Smooth muscle cell (in vitro differentiated cells): ENCODE results near the gene GBF1. TPM values are rescaled to one million over a fixed set of nuclear protein-coding genes. Genes with fewer than 3 reads are reported as not detected.

Experiments used
- DNase-seq: peaks from one replicate; lab custom pipeline; 2025; ENCODE audit not compliant: unreplicated experiment; lab: John Stamatoyannopoulos, UW
- H2AFZ ChIP-seq: fragments of 200-600 bp; sonication (generic); 2 replicates; pipeline ENCODE4 v1.6.0; 2016; ENCODE audit warnings: antibody characterized with exemption, low read depth, mild to moderate bottlenecking
- H3F3A ChIP-seq: fragments of 200-600 bp; sonication (generic); 2 replicates; pipeline ENCODE4 v1.6.0; 2017; ENCODE audit warnings: antibody characterized with exemption, low read depth
- H3K27ac ChIP-seq: fragments of 200-600 bp; sonication (generic); 2 replicates; pipeline ENCODE4 v1.5.1; 2016; ENCODE audit warnings: low read depth, mild to moderate bottlenecking
- H3K27me3 ChIP-seq: fragments of 200-600 bp; sonication (generic); 2 replicates; pipeline ENCODE4 v1.6.1; 2016; ENCODE audit warnings: low read depth, mild to moderate bottlenecking
- H3K36me3 ChIP-seq: fragments of 200-600 bp; sonication (generic); 2 replicates; pipeline ENCODE4 v1.5.1; 2016; ENCODE audit warnings: low read depth
- H3K4me1 ChIP-seq: fragments of 200-600 bp; sonication (generic); 2 replicates; pipeline ENCODE4 v1.5.1; 2016; ENCODE audit warnings: low read depth
- H3K4me2 ChIP-seq: fragments of 200-600 bp; sonication (generic); 2 replicates; pipeline ENCODE4 v1.6.0; 2016; ENCODE audit warnings: mild to moderate bottlenecking
- H3K4me3 ChIP-seq: fragments of 200-600 bp; sonication (generic); 2 replicates; pipeline ENCODE4 v1.5.1; 2016; ENCODE audit warnings: mild to moderate bottlenecking
- H3K79me2 ChIP-seq: fragments of 200-600 bp; sonication (generic); 2 replicates; pipeline ENCODE4 v1.6.0; 2016; ENCODE audit warnings: low read depth, mild to moderate bottlenecking
- H3K9ac ChIP-seq: fragments of 200-600 bp; sonication (generic); 2 replicates; pipeline ENCODE4 v1.6.0; 2016; ENCODE audit warnings: low read depth
- H3K9me3 ChIP-seq: fragments of 200-600 bp; sonication (generic); replicated peaks from 2 replicates; pipeline ENCODE4 v1.5.1; 2016; ENCODE audit warnings: low read depth
- H4K20me1 ChIP-seq: fragments of 200-600 bp; sonication (generic); 2 replicates; pipeline ENCODE4 v1.6.0; 2016; ENCODE audit warnings: low read depth
- CTCF ChIP-seq: fragments of 200-600 bp; sonication (generic); IDR thresholded peaks from 2 replicates; pipeline ENCODE4 v1.5.1; 2017; ENCODE audit warnings: borderline replicate concordance, mild to moderate bottlenecking, antibody characterized with exemption; ENCODE audit not compliant: insufficient read depth, poor library complexity, severe bottlenecking
- WGBS: methylation state at CpG from one replicate; pipeline ENCODE4 v1.1.7; 2016; ENCODE audit warnings: low lambda C conversion rate; 5-methylcytosine and 5-hydroxymethylcytosine counted together
- polyA plus RNA-seq: library from polyadenylated mRNA; unstranded; fragments of >200 nt; fragmentation: Nextera tagmentation; extraction: Ambion mirVana; gene quantifications from 2 replicates; pipeline ENCODE4 v1.2.1, GENCODE V29; 2016
- total RNA-seq: library from RNA; depleted of rRNA; stranded (reverse); fragments of >200 nt; gene quantifications from 2 replicates; pipeline ENCODE4 v1.2.3, GENCODE V29; 2014

The GBF1 gene, protein sequence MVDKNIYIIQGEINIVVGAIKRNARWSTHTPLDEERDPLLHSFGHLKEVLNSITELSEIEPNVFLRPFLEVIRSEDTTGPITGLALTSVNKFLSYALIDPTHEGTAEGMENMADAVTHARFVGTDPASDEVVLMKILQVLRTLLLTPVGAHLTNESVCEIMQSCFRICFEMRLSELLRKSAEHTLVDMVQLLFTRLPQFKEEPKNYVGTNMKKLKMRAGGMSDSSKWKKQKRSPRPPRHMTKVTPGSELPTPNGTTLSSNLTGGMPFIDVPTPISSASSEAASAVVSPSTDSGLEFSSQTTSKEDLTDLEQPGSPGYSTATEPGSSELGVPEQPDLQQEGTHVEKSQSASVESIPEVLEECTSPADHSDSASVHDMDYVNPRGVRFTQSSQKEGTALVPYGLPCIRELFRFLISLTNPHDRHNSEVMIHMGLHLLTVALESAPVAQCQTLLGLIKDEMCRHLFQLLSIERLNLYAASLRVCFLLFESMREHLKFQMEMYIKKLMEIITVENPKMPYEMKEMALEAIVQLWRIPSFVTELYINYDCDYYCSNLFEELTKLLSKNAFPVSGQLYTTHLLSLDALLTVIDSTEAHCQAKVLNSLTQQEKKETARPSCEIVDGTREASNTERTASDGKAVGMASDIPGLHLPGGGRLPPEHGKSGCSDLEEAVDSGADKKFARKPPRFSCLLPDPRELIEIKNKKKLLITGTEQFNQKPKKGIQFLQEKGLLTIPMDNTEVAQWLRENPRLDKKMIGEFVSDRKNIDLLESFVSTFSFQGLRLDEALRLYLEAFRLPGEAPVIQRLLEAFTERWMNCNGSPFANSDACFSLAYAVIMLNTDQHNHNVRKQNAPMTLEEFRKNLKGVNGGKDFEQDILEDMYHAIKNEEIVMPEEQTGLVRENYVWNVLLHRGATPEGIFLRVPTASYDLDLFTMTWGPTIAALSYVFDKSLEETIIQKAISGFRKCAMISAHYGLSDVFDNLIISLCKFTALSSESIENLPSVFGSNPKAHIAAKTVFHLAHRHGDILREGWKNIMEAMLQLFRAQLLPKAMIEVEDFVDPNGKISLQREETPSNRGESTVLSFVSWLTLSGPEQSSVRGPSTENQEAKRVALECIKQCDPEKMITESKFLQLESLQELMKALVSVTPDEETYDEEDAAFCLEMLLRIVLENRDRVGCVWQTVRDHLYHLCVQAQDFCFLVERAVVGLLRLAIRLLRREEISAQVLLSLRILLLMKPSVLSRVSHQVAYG (N-terminal part only)
- total RNA-seq (53.5 and 56.4 TPM in 2 replicates), polyA plus RNA-seq (44.4 and 52.8 TPM in 2 replicates)

DNA sequence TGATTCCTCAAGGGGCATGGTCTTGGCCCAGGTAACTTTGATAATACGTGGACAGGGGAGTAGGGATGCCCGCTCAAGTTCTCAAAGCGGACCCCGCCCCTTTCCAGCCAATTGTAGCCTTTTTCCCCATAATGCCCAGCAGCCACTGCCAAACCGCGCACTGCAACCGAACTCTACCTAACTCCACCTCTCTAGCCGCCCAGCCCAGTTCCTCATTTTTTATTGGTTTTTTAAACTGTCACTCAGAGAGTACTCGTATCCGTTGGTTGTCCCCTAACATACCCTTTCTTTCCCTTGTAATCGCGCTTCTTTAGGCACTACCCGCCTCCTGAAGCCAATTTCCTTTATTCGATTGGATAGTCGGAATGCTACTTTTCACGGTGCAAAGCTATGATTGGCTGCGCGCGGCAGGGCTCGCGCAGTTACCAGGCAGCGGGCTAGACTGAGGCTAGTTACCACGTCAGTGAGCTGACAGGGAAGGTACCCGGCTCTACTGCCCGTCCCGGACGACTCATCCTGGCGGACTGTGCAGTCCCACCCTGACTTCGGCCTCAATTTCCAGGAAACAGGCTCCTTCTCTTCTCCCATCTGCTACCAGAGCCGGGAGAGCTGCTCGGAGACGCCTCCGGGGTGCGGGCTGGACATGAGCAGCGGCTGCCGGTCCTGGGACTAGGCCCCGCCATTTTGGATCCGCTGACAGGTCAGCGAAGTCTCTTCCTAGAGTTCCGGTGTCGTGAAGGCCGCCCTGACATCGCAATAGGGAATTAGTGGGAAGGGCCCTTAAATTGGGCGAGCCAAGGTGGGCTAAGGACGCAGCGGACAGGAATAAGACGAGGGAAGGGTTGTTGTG, at the start of gene GBF1:
TSS of gene GBF1 (plus strand) at position 451 of the 850 bp plus-strand sequence. CDS start 13,407 bp downstream, outside the sequence.
- under 1% methylated on average over 47 of the region's 47 CpGs for WGBS

GRCh38 chr10:102196893-102197292, 48.4 kb upstream of the GBF1 start:
- H3K27ac ChIP-seq: no peak overlapping the region
- H3K36me3 ChIP-seq: no peaks in the 10 kb centered on the region
- no peak overlapping the region for H2AFZ ChIP-seq
- H3K4me1 ChIP-seq: no peaks in the 10 kb centered on the region
- no peak overlapping the region for H3K4me2 ChIP-seq
- no peaks in the 10 kb centered on the region for H3K79me2 ChIP-seq
- H3K27me3 ChIP-seq: no peaks in the 10 kb centered on the region
- H4K20me1 ChIP-seq: no peaks in the 10 kb centered on the region
- no peak overlapping the region for H3K9ac ChIP-seq
- WGBS: 79% methylated on average over 2 of the region's 2 CpGs
- no peaks in the 10 kb centered on the region for H3K9me3 ChIP-seq
- H3F3A ChIP-seq: no peaks in the 10 kb centered on the region
- TF ChIP-seq CTCF: no peak
- no peak overlapping the region for H3K4me3 ChIP-seq
- no peak for DNase-seq

More for the DNA sequence above, at the start of gene GBF1:
- peak within 1 kb of the TSS; percentile 88 for H3K27ac ChIP-seq
- H3K79me2 ChIP-seq: peaks cover 48% of the 10 kb centered on the region
- H3F3A ChIP-seq: no peaks in the 10 kb centered on the region
- peak within 1 kb of the TSS; percentile 80 for H3K4me3 ChIP-seq
- peak within 1 kb of the TSS; percentile 89 for H3K9ac ChIP-seq
- DNase-seq: peak; percentile 77
- peaks cover 44% of the 10 kb centered on the region for H4K20me1 ChIP-seq
- no peaks in the 10 kb centered on the region for H3K9me3 ChIP-seq
- peak within 1 kb of the TSS; percentile 91 for H3K4me2 ChIP-seq
- no peaks in the 10 kb centered on the region for H3K36me3 ChIP-seq
- no peak for TF ChIP-seq CTCF
- H3K27me3 ChIP-seq: peaks cover under 1% of the 10 kb centered on the region
- H3K4me1 ChIP-seq: peaks cover 20% of the 10 kb centered on the region
- peak within 1 kb of the TSS; percentile 86 for H2AFZ ChIP-seq

GRCh38 chr10:102198027-102198426, 47.3 kb upstream of the GBF1 start:
- Histone ChIP-seq H3K4me3 (no peak overlapping the region), H3K4me1 (no peaks in the 10 kb centered on the region), H3K36me3 (no peaks in the 10 kb centered on the region), H3K9ac (no peak overlapping the region), H3K79me2 (no peaks in the 10 kb centered on the region), H3K9me3 (no peaks in the 10 kb centered on the region), H3K4me2 (no peak overlapping the region), H3K27ac (no peak overlapping the region), H3K27me3 (no peaks in the 10 kb centered on the region), H2AFZ (no peak overlapping the region), H4K20me1 (no peaks in the 10 kb centered on the region), H3F3A (no peaks in the 10 kb centered on the region)
- WGBS: 87% methylated on average over 2 of the region's 2 CpGs
- no peak for DNase-seq
- TF ChIP-seq CTCF: no peak
